GM21526 (cell line): Measurements from ENCODE around the gene AKAP13.
"Not testable (repeated sequence)": the region's sequence is repeated elsewhere in the genome, so short reads cannot be mapped to it uniquely, and the experiment has no call there.

Source experiments
- ATAC-seq: cut with Tn5 transposase; IDR thresholded peaks from one replicate; pipeline ENCODE4 v1.9.1; 2021; ENCODE audit warnings: moderate library complexity; ENCODE audit not compliant: unreplicated experiment, low FRiP score

The AKAP13 gene

GRCh38 chr15:85630311-85630710 is 249.9 kb downstream of the AKAP13 start:
- no peak for ATAC-seq

DNA sequence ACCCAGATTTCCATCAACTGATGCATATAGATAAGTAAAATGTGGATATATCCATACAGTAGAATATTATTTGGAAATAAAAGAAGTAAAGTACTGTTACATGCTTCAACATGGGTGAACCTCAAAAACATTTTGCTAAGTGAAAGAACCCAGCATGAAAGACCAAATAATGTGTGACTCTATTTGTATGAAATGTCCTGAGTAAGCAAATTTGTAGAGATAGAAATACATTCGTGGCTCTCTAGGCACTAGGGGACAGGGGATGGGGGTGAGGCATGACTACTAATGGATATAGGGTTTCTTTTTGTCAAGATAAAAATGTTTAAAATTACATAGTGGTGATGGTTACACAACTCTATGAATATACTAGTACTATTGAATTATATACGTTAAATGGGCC is 250.6 kb downstream of the AKAP13 start:
- no peak for ATAC-seq

DNA sequence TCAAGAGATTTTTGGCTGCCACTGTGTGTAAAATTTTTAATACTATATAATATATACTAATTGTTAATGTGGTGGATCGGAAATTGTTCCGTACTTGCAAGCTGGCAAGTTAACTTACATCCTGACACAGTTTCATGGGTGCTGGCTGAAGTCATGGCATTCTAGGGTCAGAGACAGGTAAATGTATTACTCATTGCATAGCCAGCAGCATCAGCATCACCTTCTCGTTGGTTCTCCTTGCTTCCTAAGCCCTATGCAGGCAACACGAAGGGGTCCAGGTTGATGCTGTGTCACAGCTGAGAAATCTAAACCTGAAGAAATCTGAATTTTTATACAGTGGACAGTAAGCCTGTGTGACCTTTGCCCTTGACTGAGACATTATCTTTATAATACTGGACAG is 251.6 kb downstream of the AKAP13 start:
- ATAC-seq = no peak

DNA sequence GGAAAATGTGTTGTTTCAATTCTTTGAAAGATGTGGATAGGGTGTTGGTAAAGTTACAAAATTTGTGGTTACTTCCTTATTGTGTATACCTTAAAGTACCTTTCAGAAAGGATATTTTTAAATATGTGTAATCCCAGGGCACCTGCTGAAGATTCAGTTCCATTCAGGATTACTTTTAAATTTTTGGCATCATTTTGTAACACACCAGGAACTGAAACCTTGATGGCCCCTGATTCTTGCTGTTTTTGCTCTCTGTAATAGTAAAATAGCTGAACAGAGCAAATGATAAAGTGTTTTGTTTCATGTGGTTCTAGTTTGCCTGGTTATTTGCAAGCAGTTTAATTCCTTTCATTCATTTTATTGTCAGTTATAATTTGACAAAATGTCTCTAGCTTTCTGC is 253.5 kb downstream of the AKAP13 start:
- no peak for ATAC-seq

DNA sequence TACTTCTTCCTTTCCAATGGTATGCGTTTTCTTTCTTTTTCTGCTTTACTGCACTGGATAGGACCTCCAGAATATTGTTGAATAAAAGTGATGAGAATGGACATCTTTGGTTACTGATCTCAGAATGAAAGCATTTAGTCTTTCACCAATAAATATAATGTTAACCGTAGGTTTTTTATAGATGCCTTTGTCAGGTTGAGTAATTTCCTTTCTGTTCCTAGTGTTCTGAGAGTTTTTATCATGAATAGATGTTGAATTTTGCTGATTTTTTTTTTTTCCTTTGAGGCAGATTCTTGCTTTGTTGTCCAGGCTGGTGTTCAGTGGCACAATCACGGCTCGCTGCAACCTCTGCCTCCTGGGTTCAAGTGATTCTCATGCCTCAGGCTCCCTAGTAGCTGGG is 255.9 kb downstream of the AKAP13 start:
- ATAC-seq = no peak

DNA sequence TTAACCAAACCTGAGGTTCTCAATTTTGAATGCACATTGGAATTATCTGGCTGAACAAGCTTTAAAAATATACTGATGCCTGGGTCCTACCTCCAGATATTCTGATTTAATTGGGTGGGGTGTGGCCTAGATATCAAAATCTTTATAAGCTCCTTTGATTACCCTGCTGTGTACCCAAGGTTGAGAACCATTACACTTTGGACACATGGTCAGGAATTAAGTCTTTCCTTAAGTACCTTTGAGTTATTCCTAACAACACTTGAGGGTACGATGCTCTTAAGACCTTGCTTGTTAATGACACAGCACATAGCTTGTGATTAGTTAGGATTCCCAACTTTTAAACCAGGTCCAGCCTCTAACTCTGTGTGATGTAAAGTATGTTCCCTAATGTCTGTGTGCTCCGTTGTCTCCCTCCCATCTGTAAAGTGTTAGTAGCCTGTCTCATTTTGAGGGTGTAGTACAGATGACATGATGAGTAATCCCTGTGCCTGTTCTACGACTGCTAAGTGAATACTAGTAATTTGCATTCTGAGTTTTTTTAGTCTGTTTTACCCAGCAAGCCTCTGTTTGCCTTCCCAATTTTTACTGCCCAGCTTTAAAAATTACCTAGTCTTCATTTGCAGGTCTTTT is 259.5 kb downstream of the AKAP13 start:
- peak; percentile 75 for ATAC-seq

- no peak for ATAC-seq
These were observed 261.8 kb downstream of the AKAP13 start for GRCh38 chr15:85642065-85642692.

- no peak for ATAC-seq
These were observed 262.3 kb downstream of the AKAP13 start for GRCh38 chr15:85642693-85643066.

- ATAC-seq = peak; percentile 54
These were observed 266.2 kb downstream of the AKAP13 start for GRCh38 chr15:85646538-85647091.

DNA sequence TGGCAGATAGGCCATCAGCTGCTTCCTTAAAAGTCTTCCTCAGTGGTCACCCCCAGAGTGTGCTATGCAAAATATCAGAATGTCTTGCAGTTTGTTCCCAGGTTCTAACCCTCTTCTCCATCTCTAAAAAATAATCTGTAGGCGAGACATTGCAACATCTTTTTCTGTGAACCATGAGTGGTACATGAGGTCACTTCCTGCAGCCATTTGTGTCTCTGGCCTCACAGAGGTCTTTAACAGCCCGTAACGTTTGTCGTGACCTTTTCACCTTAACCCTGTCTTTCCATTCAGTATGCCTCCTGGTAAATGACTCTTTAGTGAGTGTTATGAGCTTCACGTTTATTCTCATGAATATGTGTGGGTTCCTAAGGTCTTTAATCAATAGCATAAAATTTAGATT is 269.0 kb downstream of the AKAP13 start:
- no peak for ATAC-seq

DNA sequence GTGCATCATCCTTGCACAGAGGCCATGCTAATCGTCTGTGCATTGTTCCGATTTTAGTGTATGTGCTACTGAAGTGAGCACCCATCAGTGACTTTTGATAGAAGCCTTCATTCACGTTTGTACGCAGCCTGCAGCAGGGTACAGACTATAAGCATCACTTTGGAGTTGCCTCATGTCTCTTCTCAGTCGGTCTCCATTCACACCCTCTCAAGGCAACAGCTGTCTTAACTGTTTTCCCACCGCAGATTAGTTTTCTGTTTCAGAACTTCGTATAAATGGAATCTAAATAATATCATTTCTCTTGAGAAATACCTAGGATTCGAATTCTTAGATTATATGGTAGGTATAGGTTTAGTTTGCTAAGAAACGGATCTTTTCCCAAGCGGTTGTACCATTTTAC is 271.1 kb downstream of the AKAP13 start:
- no peak for ATAC-seq

- ATAC-seq = no peak
These were observed 272.1 kb downstream of the AKAP13 start for GRCh38 chr15:85652457-85652856.

DNA sequence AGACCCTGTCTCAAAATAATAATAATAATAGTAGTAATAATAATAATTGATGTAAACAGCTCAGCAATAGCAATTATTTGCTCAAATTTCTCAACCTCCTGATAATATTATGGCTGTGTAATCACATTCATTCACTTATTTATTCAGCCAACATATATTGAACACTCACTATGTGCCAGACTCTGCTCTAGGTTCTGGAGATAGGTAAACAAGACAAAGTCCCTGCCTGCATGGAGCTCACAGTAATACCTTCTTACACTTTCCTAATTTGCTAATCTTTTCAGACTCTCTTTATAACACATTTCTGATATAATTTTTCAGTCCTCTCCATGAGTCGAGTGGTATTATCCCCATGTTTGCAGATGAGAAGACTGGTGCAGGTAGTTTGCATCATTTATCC is 276.7 kb downstream of the AKAP13 start:
- ATAC-seq = no peak

DNA sequence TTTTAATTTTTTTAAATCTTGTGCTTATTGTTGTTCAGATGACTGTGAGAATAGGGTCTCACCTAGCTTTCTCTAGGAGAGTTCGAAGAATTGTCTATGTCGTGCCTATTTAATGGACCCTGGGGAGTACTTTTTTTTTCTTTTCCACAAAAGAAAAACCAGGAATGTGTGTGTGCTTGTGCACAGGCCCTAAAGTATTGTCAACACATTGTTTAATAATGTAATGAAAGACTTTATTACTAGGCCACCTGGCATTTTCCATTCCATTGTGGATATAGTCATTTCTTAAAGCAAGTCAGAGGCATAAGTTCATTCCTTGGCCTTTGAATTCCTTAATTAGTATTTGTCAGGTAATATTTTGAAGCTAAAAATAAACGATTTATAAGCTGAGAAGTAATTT is 278.4 kb downstream of the AKAP13 start:
- no peak for ATAC-seq

DNA sequence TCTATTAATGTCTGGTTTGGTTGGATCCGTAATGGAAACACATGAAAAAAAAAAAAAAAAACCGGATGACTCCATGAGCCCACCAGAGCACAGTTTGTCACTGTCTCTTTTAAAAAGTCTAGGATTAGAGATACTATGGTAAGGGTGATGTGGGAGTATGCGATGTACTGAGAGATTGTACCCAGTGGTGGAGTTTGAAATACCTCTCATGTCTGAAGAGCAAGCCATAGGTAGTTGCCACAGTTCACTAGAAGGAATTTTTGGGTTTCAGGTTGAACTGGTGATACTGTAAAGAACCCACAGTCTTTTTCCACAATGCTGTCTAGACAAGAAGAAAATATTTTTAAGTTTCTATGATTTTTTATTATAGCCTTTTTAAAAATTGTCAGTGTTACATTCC is 281.5 kb downstream of the AKAP13 start:
- ATAC-seq = no peak

- ATAC-seq = not testable (repeated sequence)
These were observed 285.3 kb downstream of the AKAP13 start for GRCh38 chr15:85665677-85666076.

GRCh38 chr15:85667491-85668424 is 287.4 kb downstream of the AKAP13 start:
- ATAC-seq = peak; percentile 94

DNA sequence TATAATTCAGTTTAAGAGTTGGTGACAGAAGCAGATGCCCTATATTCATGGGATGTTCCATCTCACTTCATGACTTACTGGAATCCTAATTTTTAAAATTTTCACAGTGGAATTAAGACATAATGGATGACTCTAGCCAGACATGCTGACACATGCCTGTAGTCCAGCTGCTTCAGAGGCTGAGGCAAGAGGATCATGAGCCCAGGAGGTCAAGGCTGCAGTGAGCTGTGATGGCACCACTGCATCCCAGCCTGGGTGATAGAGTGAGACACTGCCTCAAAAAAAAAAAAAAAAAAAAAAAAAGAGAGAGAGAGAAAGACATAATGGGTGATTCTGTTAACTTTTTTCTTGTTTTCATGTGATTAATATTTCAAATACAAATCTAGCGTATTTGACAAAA is 290.8 kb downstream of the AKAP13 start:
- ATAC-seq = no peak

DNA sequence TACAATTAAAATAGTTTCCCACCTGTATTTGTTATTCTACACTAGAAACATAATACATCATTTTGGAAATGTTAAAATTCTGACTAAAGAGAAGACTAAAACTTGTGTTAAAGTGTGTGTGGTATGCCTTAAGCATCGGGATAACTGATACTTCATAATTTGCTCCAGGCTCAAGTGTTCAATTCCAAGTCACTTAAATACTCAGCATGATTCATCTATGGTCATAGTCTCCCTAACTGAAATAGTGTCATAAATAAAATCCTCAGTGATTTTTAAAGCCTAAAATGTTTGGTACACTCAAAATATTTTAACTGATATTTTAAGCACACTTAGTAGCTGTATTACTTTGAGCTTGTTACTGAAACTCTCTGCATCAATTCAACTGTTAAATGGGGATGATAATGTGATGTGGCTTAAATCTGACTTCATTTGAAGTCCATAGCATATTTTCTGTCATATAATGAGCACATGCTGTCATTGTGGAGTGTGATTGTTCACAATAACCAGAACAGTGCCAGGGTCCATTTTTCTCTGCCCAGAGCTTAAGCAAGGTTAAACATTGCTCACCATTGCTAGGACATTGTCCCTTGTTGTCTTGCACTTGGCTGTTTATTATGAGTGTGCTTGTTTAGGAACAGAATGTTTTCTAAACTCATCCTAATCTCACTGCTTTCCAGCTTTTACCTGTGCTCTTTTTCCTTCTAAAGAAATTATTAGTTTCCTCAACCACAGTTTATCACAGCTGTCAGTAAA is 292.1 kb downstream of the AKAP13 start:
- no peak for ATAC-seq

DNA sequence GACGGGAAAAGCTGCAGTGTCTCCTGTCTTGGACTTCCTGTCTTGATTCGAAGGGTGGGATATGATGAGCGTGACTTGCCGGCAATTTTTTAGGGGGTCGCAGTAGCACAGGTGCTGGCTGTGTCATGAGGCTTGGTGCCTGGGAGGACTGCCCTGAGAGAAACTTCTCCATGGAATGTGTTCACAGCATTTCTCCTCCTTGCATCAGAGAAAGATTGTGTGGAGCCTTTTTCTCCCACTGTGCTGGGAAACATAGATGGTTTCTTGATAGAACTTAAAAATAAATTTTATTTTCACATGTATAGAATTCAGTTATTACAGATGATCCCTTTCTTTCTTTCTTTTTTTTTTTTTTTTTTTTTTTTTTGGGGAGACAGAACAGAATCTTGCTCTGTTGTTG is 292.9 kb downstream of the AKAP13 start:
- no peak for ATAC-seq
